Measurements from ENCODE around the gene WNT9A.

The WNT9A gene

GRCh38 chr1:227897704-227898438, 49.9 kb downstream of the WNT9A start:
- DNase-seq: peak in 1 of 4 experiments; percentile 0

- DNase-seq: peak in 1 of 4 experiments; percentile 0
These were observed 50.7 kb downstream of the WNT9A start for GRCh38 chr1:227896710-227897655.

- DNase-seq: peak in 1 of 4 experiments; percentile 1
These were observed 51.7 kb downstream of the WNT9A start for GRCh38 chr1:227895828-227896685.

- peak in 1 of 4 experiments; percentile 1 for DNase-seq
These were observed 52.8 kb downstream of the WNT9A start for GRCh38 chr1:227894831-227895451.

- DNase-seq: no peak
These were observed 53.6 kb downstream of the WNT9A start for GRCh38 chr1:227893949-227894721.

GRCh38 chr1:227893300-227893948, 54.3 kb downstream of the WNT9A start:
- no peak for DNase-seq

GRCh38 chr1:227892489-227893299, 55.0 kb downstream of the WNT9A start:
- DNase-seq: no peak

- no peak for DNase-seq
These were observed 55.7 kb downstream of the WNT9A start for GRCh38 chr1:227891955-227892488.

- no peak for DNase-seq
These were observed 56.3 kb downstream of the WNT9A start for GRCh38 chr1:227891223-227891954.

GRCh38 chr1:227890451-227891222, 57.1 kb downstream of the WNT9A start:
- DNase-seq: no peak

GRCh38 chr1:227889863-227890405, 57.8 kb downstream of the WNT9A start:
- DNase-seq: no peak

GRCh38 chr1:227889047-227889862, 58.5 kb downstream of the WNT9A start:
- DNase-seq: no peak

- DNase-seq: no peak
These were observed 59.2 kb downstream of the WNT9A start for GRCh38 chr1:227888404-227889046.

- DNase-seq: peak in 1 of 4 experiments; percentile 31
These were observed 59.9 kb downstream of the WNT9A start for GRCh38 chr1:227887697-227888403.

GRCh38 chr1:227886993-227887696, 60.6 kb downstream of the WNT9A start:
- no peak for DNase-seq

All from suppressor macrophage (primary cell).